Measurements from ENCODE around the gene AQP1.

DNA sequence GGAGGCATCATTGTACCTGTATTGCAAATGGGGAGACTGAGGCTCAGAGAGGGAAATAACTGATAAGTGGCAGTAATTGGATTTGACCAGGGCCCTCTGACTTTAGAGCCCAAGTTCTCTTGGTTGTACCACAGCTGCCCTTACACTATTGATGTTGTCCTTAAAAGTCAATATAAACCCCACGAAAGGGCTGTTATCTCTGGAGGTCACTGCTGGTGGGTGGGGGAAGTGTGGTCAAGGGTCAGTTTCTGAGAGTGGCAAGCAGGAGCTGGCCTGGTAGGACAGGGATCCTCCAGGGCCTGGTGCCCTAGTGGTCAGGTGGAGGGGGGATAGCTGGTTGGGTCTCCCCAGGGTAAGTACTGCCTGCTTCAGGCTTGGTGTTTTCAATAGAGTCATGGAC, 44.2 kb upstream of the AQP1 start:
- TF ChIP-seq FIP1L1 (IDR thresholded peaks at IDR 0.05; ENCODE audit: borderline replicate concordance, insufficient read depth, low read depth, low read length) (no peak), ZMAT3 (CRISPR knock-in tag; conservative IDR thresholded peaks at IDR 0.05) (no peak), SRSF9 (IDR thresholded peaks at IDR 0.05; ENCODE audit: borderline replicate concordance, insufficient read depth, low read depth, low read length, poor library complexity, severe bottlenecking) (no peak)
